HepG2 (cell line): Measurements from ENCODE around the gene SLC35A2. TPM values are rescaled to one million over a fixed set of nuclear protein-coding genes. Genes with fewer than 3 reads are reported as not detected.

Source experiments
- ATAD3A ChIP-seq: sonication (generic); formaldehyde crosslinking; IDR thresholded peaks from 2 replicates; pipeline ENCODE4 v1.4.0; 2020; ENCODE audit warnings: missing genetic modification reagents
- ETS1 ChIP-seq: sonication (generic); formaldehyde crosslinking; IDR thresholded peaks from 2 replicates; pipeline ENCODE4 v1.4.0; 2020; ENCODE audit warnings: missing genetic modification reagents
- HNF4A ChIP-seq: sonication (generic); formaldehyde crosslinking; IDR thresholded peaks from 2 replicates; pipeline ENCODE4 v1.4.0; 2020; ENCODE audit warnings: missing genetic modification reagents
- KLF6 ChIP-seq: IDR thresholded peaks from 2 replicates; pipeline ENCODE4 v1.8.0; 2016; ENCODE audit warnings: missing biosample characterization, missing genetic modification reagents
- MAFF ChIP-seq: IDR thresholded peaks from 2 replicates; pipeline ENCODE4 v1.6.1; 2011; ENCODE audit warnings: low read depth, low read length, improper control_type of control experiment
- NR2C2 ChIP-seq: sonication (generic); formaldehyde crosslinking; IDR thresholded peaks from 2 replicates; pipeline ENCODE4 v1.4.0; 2020; ENCODE audit warnings: missing genetic modification reagents, mild to moderate bottlenecking, moderate library complexity, borderline replicate concordance
- PATZ1 ChIP-seq: sonication (generic); formaldehyde crosslinking; IDR thresholded peaks from 2 replicates; pipeline ENCODE4 v1.4.0; 2020; ENCODE audit warnings: missing genetic modification reagents
- PRDM10 ChIP-seq: sonication (generic); formaldehyde crosslinking; IDR thresholded peaks from 2 replicates; pipeline ENCODE4 v1.4.0; 2020; ENCODE audit warnings: low read depth, missing genetic modification reagents
- SAFB2 ChIP-seq: sonication (generic); formaldehyde crosslinking; IDR thresholded peaks from 2 replicates; pipeline ENCODE4 v1.5.1; 2020; ENCODE audit warnings: missing genetic modification reagents, low read depth, mild to moderate bottlenecking, borderline replicate concordance
- TBP ChIP-seq: sonication (generic); formaldehyde crosslinking; IDR thresholded peaks from 2 replicates; pipeline ENCODE4 v1.5.0; 2020; ENCODE audit warnings: missing genetic modification reagents
- TSC22D2 ChIP-seq: sonication (generic); formaldehyde crosslinking; IDR thresholded peaks from 2 replicates; pipeline ENCODE4 v1.5.1; 2020; ENCODE audit warnings: missing genetic modification reagents, mild to moderate bottlenecking, borderline replicate concordance
- ZBTB34 ChIP-seq: sonication (generic); formaldehyde crosslinking; IDR thresholded peaks from 2 replicates; pipeline ENCODE4 v1.8.0; 2022; ENCODE audit warnings: mild to moderate bottlenecking, missing genetic modification reagents
- ZNF230 ChIP-seq: sonication (generic); formaldehyde crosslinking; IDR thresholded peaks from 2 replicates; pipeline ENCODE4 v1.4.0; 2020; ENCODE audit warnings: mild to moderate bottlenecking, missing genetic modification reagents
- ZNF460 ChIP-seq: sonication (generic); formaldehyde crosslinking; IDR thresholded peaks from 2 replicates; pipeline ENCODE4 v1.5.1; 2020; ENCODE audit warnings: missing genetic modification reagents, mild to moderate bottlenecking, borderline replicate concordance
- ZNF703 ChIP-seq: sonication (generic); formaldehyde crosslinking; IDR thresholded peaks from 2 replicates; pipeline ENCODE4 v1.5.1; 2020; ENCODE audit warnings: missing genetic modification reagents, mild to moderate bottlenecking, moderate library complexity, borderline replicate concordance
- ZNF746 ChIP-seq: sonication (generic); formaldehyde crosslinking; IDR thresholded peaks from 2 replicates; pipeline ENCODE4 v1.8.0; 2022; ENCODE audit warnings: mild to moderate bottlenecking, missing genetic modification reagents
- polyA plus RNA-seq, 8 experiments: library from polyadenylated mRNA; depleted of rRNA in 3 of 8; stranded (reverse) in 7 of 8; unstranded in 1 of 8; fragments of >200 nt; fragmentation: Illumina TruSeq in 4 of 8; extraction: Trizol in 4 of 8; gene quantifications; 2 replicates each; pipeline versions ENCODE4 v1.2.1 to v1.2.3, GENCODE V29; 2011 to 2016; ENCODE audit warnings: low read depth in 4 of 8, missing spikeins in 1 of 8, mixed read lengths in 1 of 8; ENCODE audit not compliant: insufficient read depth in 1 of 8
- total RNA-seq, 5 experiments: library from RNA; depleted of rRNA; stranded (reverse); fragments of >200 nt; fragmentation: Illumina TruSeq; extraction: Trizol; gene quantifications; 2 replicates each; pipeline ENCODE4 v1.2.3, GENCODE V29; 2016; ENCODE audit warnings: low read depth in 1 of 5

Gene SLC35A2
- total and polyA plus RNA-seq, 2 of the 13 experiments (the other 11 are each of a cell fraction or from before 2014, with no cell fraction given), result 32.1 to 40.8 TPM

GRCh38 chrX:48891402-48892288 is 19.8 kb downstream of the SLC35A2 start (continued):
- TF ChIP-seq ZBTB34 (no peak), PATZ1 (CRISPR knock-in tag) (0 out of 2 replicates have a peak, but pooled peaks have one; percentile 16), SAFB2 (CRISPR knock-in tag) (no peak), TSC22D2 (CRISPR knock-in tag) (no peak), MAFF (no peak), NR2C2 (CRISPR knock-in tag) (no peak), ATAD3A (CRISPR knock-in tag) (no peak), TBP (CRISPR knock-in tag) (no peak), ZNF230 (CRISPR knock-in tag) (no peak), HNF4A (CRISPR knock-in tag) (peak; percentile 30; the same call in 1 of the 2 replicates), KLF6 (CRISPR knock-in tag) (no peak), PRDM10 (CRISPR knock-in tag) (peak; percentile 79; the same call in 1 of the 2 replicates), ZNF460 (no peak), ZNF746 (CRISPR knock-in tag) (no peak), ZNF703 (no peak), ETS1 (no peak)
